HCT116 (cell line): ENCODE data around the gene RC3H2.

ENCODE experiments used
- CTCF ChIP-seq, 3 experiments: fragments of 200-600 bp in 1 of 3; sonication (generic) in 1 of 3; IDR thresholded peaks in 2 of 3; conservative IDR thresholded peaks in 1 of 3; 2 replicates each; pipeline ENCODE4 v1.5.1; 2012 to 2017; ENCODE audit warnings: low read depth in 2 of 3, low read length in 2 of 3, antibody characterized with exemption in 1 of 3, borderline replicate concordance in 1 of 3, control low read depth in 1 of 3, mild to moderate bottlenecking in 1 of 3, mixed read lengths in 1 of 3, mixed run types in 1 of 3, moderate library complexity in 1 of 3; ENCODE audit not compliant: insufficient read depth in 1 of 3
- SP1 ChIP-seq: IDR thresholded peaks from 2 replicates; pipeline ENCODE4 v1.6.1; 2012; ENCODE audit warnings: low read depth

GRCh38 chr9:122863407-122863806, 41.8 kb downstream of the RC3H2 start:
- TF ChIP-seq SP1: no peak
- TF ChIP-seq CTCF (IDR thresholded peaks at IDR 0.05 in 2 of 3, conservative IDR thresholded peaks at IDR 0.05 in 1 of 3; ENCODE audit: borderline replicate concordance in 1 of 3, insufficient read depth in 1 of 3, low read depth in 2 of 3, low read length in 2 of 3): no peak
